Muscle layer of colon (tissue), 2 donors: ENCODE measurements around the gene TEAD4.

Source experiments
- H3K27ac ChIP-seq: one replicate; pipeline ENCODE4 v1.7.0; 2013; ENCODE audit warnings: low read depth, mild to moderate bottlenecking, low read length, moderate library complexity
- H3K27me3 ChIP-seq, 2 donors: one replicate each; pipeline ENCODE4 v1.7.0; 2013; ENCODE audit warnings: low read length in 2 of 2, mild to moderate bottlenecking in 2 of 2; ENCODE audit not compliant: insufficient read depth in 2 of 2, control insufficient read depth in 1 of 2
- H3K36me3 ChIP-seq: one replicate; pipeline ENCODE4 v1.7.0; 2013; ENCODE audit warnings: mild to moderate bottlenecking, low read length; ENCODE audit not compliant: insufficient read depth
- H3K4me1 ChIP-seq: one replicate; pipeline ENCODE4 v1.7.0; 2013; ENCODE audit warnings: mild to moderate bottlenecking, low read length; ENCODE audit not compliant: insufficient read depth
- H3K4me3 ChIP-seq, 2 donors: one replicate each; pipeline ENCODE4 v1.7.0; 2013; ENCODE audit warnings: low read length in 2 of 2, low read depth in 1 of 2, mild to moderate bottlenecking in 1 of 2, moderate library complexity in 1 of 2
- H3K9ac ChIP-seq: one replicate; pipeline ENCODE4 v1.7.0; 2013; ENCODE audit warnings: low read length
- H3K9me3 ChIP-seq: one replicate; pipeline ENCODE4 v1.7.0; 2013; ENCODE audit warnings: mild to moderate bottlenecking, low read length
- donor health status: abdominal sarcoma.
- donor health status: Adenocarcinoma of cecum.

TEAD4 gene

GRCh38 chr12:3019005-3019680 lies 59.9 kb downstream of the TEAD4 start:
- no peaks in the 10 kb centered on the region for H3K9me3 ChIP-seq
- H3K9ac ChIP-seq = no peak overlapping the region
- no peaks in the 10 kb centered on the region for H3K27me3 ChIP-seq
- H3K36me3 ChIP-seq = no peaks in the 10 kb centered on the region
- H3K4me3 ChIP-seq = no peak overlapping the region
- H3K27ac ChIP-seq = no peak overlapping the region
- no peaks in the 10 kb centered on the region for H3K4me1 ChIP-seq

- no peak overlapping the region for H3K4me3 ChIP-seq
- no peak overlapping the region for H3K27ac ChIP-seq
- H3K27me3 ChIP-seq = no peaks in the 10 kb centered on the region
- H3K4me1 ChIP-seq = no peaks in the 10 kb centered on the region
- no peaks in the 10 kb centered on the region for H3K9me3 ChIP-seq
- no peaks in the 10 kb centered on the region for H3K36me3 ChIP-seq
- H3K9ac ChIP-seq = no peak overlapping the region
Measured at GRCh38 chr12:3020399-3020798, 61.2 kb downstream of the TEAD4 start.

- Histone ChIP-seq H3K9me3 (no peaks in the 10 kb centered on the region), H3K4me3 (no peak overlapping the region), H3K9ac (no peak overlapping the region), H3K36me3 (no peaks in the 10 kb centered on the region), H3K27me3 (no peaks in the 10 kb centered on the region), H3K4me1 (no peaks in the 10 kb centered on the region), H3K27ac (no peak overlapping the region)
Measured at GRCh38 chr12:3020850-3021435, 61.7 kb downstream of the TEAD4 start.

GRCh38 chr12:3022411-3022810 lies 63.2 kb downstream of the TEAD4 start:
- H3K4me3 ChIP-seq = no peak overlapping the region
- H3K36me3 ChIP-seq = no peaks in the 10 kb centered on the region
- H3K27ac ChIP-seq = no peak overlapping the region
- H3K9me3 ChIP-seq = no peaks in the 10 kb centered on the region
- no peak overlapping the region for H3K9ac ChIP-seq
- H3K4me1 ChIP-seq = no peaks in the 10 kb centered on the region
- no peaks in the 10 kb centered on the region for H3K27me3 ChIP-seq

GRCh38 chr12:3022961-3023360 lies 63.8 kb downstream of the TEAD4 start:
- Histone ChIP-seq H3K9ac (no peak overlapping the region), H3K4me1 (no peaks in the 10 kb centered on the region), H3K9me3 (no peaks in the 10 kb centered on the region), H3K27me3 (no peaks in the 10 kb centered on the region), H3K4me3 (no peak overlapping the region), H3K27ac (no peak overlapping the region), H3K36me3 (no peaks in the 10 kb centered on the region)

GRCh38 chr12:3028108-3028507 lies 68.9 kb downstream of the TEAD4 start:
- H3K9ac ChIP-seq = no peak overlapping the region
- H3K36me3 ChIP-seq = no peaks in the 10 kb centered on the region
- H3K27me3 ChIP-seq = no peaks in the 10 kb centered on the region
- H3K27ac ChIP-seq = no peak overlapping the region
- no peaks in the 10 kb centered on the region for H3K4me1 ChIP-seq
- H3K4me3 ChIP-seq = no peak overlapping the region
- H3K9me3 ChIP-seq = no peaks in the 10 kb centered on the region

GRCh38 chr12:3030821-3031429 lies 71.7 kb downstream of the TEAD4 start:
- H3K9ac ChIP-seq = no peak overlapping the region
- H3K27ac ChIP-seq = no peak overlapping the region
- H3K4me1 ChIP-seq = no peaks in the 10 kb centered on the region
- no peaks in the 10 kb centered on the region for H3K27me3 ChIP-seq
- no peaks in the 10 kb centered on the region for H3K9me3 ChIP-seq
- H3K36me3 ChIP-seq = no peaks in the 10 kb centered on the region
- H3K4me3 ChIP-seq = no peak overlapping the region

- Histone ChIP-seq H3K4me1 (no peaks in the 10 kb centered on the region), H3K27ac (no peak overlapping the region), H3K9ac (no peak overlapping the region), H3K4me3 (no peak overlapping the region), H3K9me3 (no peaks in the 10 kb centered on the region), H3K27me3 (no peaks in the 10 kb centered on the region), H3K36me3 (no peaks in the 10 kb centered on the region)
Measured at GRCh38 chr12:3032161-3032560, 73.0 kb downstream of the TEAD4 start.

- Histone ChIP-seq H3K4me3 (no peak overlapping the region), H3K27me3 (no peaks in the 10 kb centered on the region), H3K9me3 (no peaks in the 10 kb centered on the region), H3K36me3 (no peaks in the 10 kb centered on the region), H3K9ac (no peak overlapping the region), H3K27ac (no peak overlapping the region), H3K4me1 (no peaks in the 10 kb centered on the region)
Measured at GRCh38 chr12:3032770-3033538, 73.8 kb downstream of the TEAD4 start.

- H3K4me3 ChIP-seq = no peak overlapping the region
- no peaks in the 10 kb centered on the region for H3K27me3 ChIP-seq
- H3K27ac ChIP-seq = no peak overlapping the region
- no peak overlapping the region for H3K9ac ChIP-seq
- H3K36me3 ChIP-seq = no peaks in the 10 kb centered on the region
- H3K4me1 ChIP-seq = no peaks in the 10 kb centered on the region
- H3K9me3 ChIP-seq = no peaks in the 10 kb centered on the region
Measured at GRCh38 chr12:3033539-3033867, 74.3 kb downstream of the TEAD4 start.

GRCh38 chr12:3034067-3034750 lies 75.0 kb downstream of the TEAD4 start:
- H3K27me3 ChIP-seq = no peaks in the 10 kb centered on the region
- H3K9ac ChIP-seq = no peak overlapping the region
- H3K27ac ChIP-seq = no peak overlapping the region
- H3K36me3 ChIP-seq = no peaks in the 10 kb centered on the region
- no peaks in the 10 kb centered on the region for H3K9me3 ChIP-seq
- H3K4me3 ChIP-seq = no peak overlapping the region
- no peaks in the 10 kb centered on the region for H3K4me1 ChIP-seq
